PC-3 (cell line): ENCODE measurements around the gene ETFB. TPM values are rescaled to one million over a fixed set of nuclear protein-coding genes. Genes with fewer than 3 reads are reported as not detected.
A peak's percentile ranks its signal among the peaks of the same experiment; 100 is the strongest.

Experiments used
- ATAC-seq: fragments of 200-7000 bp; cut with Tn5 transposase; 2 replicates; pipeline ENCODE4 v1.9.1; 2020; ENCODE audit warnings: mild to moderate bottlenecking, moderate library complexity
- BruUV-seq: library from RNA; stranded (reverse); fragments of 400-500 nt; replicated peaks from 2 replicates; lab custom pipeline; 2021; lab: Mats Ljungman, UMichigan
- CTCF ChIA-PET: fragments of 300-600 bp; sonication (Branson Sonifier 250); formaldehyde crosslinking; loops from one replicate; lab custom pipeline; 2022; ENCODE audit warnings: antibody characterized with exemption; lab: Charles Lee
- POLR2A ChIA-PET: fragments of 300-600 bp; sonication (Branson Sonifier 250); formaldehyde crosslinking; loops from one replicate; lab custom pipeline; 2022; ENCODE audit warnings: antibody characterized with exemption; ENCODE audit not compliant: unreplicated experiment; lab: Charles Lee
- DNase-seq: peaks from one replicate; pipeline ENCODE4 v3.0.0-alpha.2; 2015
- H2AFZ ChIP-seq: fragments of 300-600 bp; sonication (generic); 2 replicates; pipeline ENCODE4 v1.6.0; 2016; ENCODE audit warnings: antibody characterized with exemption, low read length
- H3F3A ChIP-seq: fragments of 300-600 bp; sonication (generic); one replicate; pipeline ENCODE4 v1.6.0; 2017; ENCODE audit warnings: antibody characterized with exemption, low read length, control low read depth, mild to moderate bottlenecking; ENCODE audit not compliant: unreplicated experiment
- H3K27ac ChIP-seq: fragments of 300-600 bp; sonication (generic); 2 replicates; pipeline ENCODE4 v1.5.1; 2016; ENCODE audit warnings: mild to moderate bottlenecking, low read length
- H3K27me3 ChIP-seq: fragments of 300-600 bp; sonication (generic); 2 replicates; pipeline ENCODE4 v1.6.1; 2016; ENCODE audit warnings: low read length, mixed read lengths
- H3K36me3 ChIP-seq: fragments of 300-600 bp; sonication (generic); 2 replicates; pipeline ENCODE4 v1.6.1; 2016; ENCODE audit warnings: low read depth, mixed run types, low read length, mixed read lengths
- H3K4me1 ChIP-seq: fragments of 300-600 bp; sonication (generic); 2 replicates; pipeline ENCODE4 v1.5.1; 2016; ENCODE audit warnings: low read length; ENCODE audit not compliant: insufficient read depth
- H3K4me2 ChIP-seq: fragments of 300-600 bp; sonication (generic); 2 replicates; pipeline ENCODE4 v1.6.0; 2016; ENCODE audit warnings: low read length
- H3K4me3 ChIP-seq: fragments of 300-600 bp; sonication (generic); 2 replicates; pipeline ENCODE4 v1.5.1; 2016; ENCODE audit warnings: mild to moderate bottlenecking, low read length, mixed read lengths
- H3K79me2 ChIP-seq: fragments of 300-600 bp; sonication (generic); 2 replicates; pipeline ENCODE4 v1.6.1; 2017; ENCODE audit warnings: low read length, mixed read lengths
- H3K9ac ChIP-seq: fragments of 300-600 bp; sonication (generic); 2 replicates; pipeline ENCODE4 v1.6.0; 2016; ENCODE audit warnings: mild to moderate bottlenecking, low read length
- H3K9me2 ChIP-seq: fragments of 300-600 bp; sonication (generic); replicated peaks from 2 replicates; pipeline ENCODE4 v1.6.1; 2016; ENCODE audit warnings: mixed run types, low read length, mixed read lengths
- H3K9me3 ChIP-seq: fragments of 300-600 bp; sonication (generic); 2 replicates; pipeline ENCODE4 v1.6.1; 2016; ENCODE audit warnings: low read length, mixed read lengths
- H4K20me1 ChIP-seq: fragments of 300-600 bp; sonication (generic); 2 replicates; pipeline ENCODE4 v1.6.1; 2016; ENCODE audit warnings: low read length, mixed read lengths
- EZH2 ChIP-seq: fragments of 300-600 bp; sonication (generic); IDR thresholded peaks from one replicate; pipeline ENCODE4 v1.6.1; 2017; ENCODE audit warnings: antibody characterized with exemption, mild to moderate bottlenecking, low read length; ENCODE audit not compliant: unreplicated experiment
- EZH2phosphoT487 ChIP-seq: fragments of 300-600 bp; sonication (generic); IDR thresholded peaks from 2 replicates; pipeline ENCODE4 v1.6.1; 2018; ENCODE audit warnings: mild to moderate bottlenecking, antibody characterized with exemption, low read length, borderline replicate concordance
- intact Hi-C: fragments of 100-400 bp; cut with micrococcal nuclease; formaldehyde crosslinking; loops from 2 replicates; pipeline ENCODE4 v1.9.0; 2023
- total RNA-seq: library from RNA; depleted of rRNA; stranded (reverse); fragments of >200 nt; gene quantifications from 2 replicates; pipeline ENCODE4 v1.2.3, GENCODE V29; 2014
- TF ChIP-seq, protein P1 (sequence below): fragments of 300-600 bp; sonication (generic); conservative IDR thresholded peaks from 2 replicates; pipeline ENCODE4 v1.5.1; 2017; ENCODE audit warnings: antibody characterized with exemption, low read depth, mild to moderate bottlenecking, low read length

ETFB gene
- total RNA-seq, 1 experiment from 2014 or later: 249 TPM

DNA sequence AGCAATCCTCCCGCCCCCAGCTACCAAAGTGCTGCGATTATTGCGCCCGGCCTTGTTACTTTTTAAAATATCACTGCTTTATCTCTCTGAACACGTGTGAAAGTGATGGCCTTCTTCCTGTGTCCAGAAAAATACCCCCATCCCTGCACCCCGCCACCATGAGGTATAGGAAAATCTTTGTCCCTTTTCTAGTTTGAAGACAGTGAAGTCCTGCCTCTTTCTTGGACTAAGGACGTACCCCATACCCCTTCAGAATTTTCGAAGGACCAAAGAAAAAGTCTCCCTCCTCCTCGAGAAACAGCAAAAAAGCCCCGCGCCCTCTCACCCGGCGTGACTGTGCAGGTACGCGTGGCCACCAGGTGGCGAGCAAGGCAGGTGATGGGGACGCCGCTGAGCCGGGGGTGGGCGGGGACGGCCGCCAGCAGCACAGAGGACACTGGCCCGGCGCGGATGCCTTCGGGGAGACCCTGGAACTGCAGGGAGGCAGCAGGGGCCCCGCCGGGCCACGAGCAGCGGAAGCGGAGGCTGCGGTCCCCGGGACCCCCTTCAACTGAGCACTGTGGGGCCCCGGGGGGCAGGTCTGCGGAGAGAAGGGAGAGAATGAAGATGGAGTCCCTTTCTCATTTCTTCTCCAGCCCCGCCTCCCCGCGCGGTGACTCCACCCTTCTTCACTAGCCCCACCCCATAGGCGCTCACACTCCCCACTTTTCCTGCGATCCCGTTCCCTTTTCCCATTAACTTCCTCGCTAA is 27.4 kb downstream of the ETFB start:
- CTCF ChIA-PET: interaction anchor here (1.3 to 1.4 kb wide), 3 partner anchors 21 to 318 kb away, joined by 6 to 12 read pairs (median 9); no protein-coding TSS in a partner anchor
- POLR2A ChIA-PET: interaction anchor here (0.5 to 1.4 kb wide), 2 partner anchors 19 to 29 kb away, joined by 16 to 26 read pairs; no protein-coding TSS in a partner anchor
- Histone ChIP-seq H3K36me3 (no peaks in the 10 kb centered on the region), H3K9ac (peak overlapping the region; percentile 34), H3K4me1 (peaks cover 16% of the 10 kb centered on the region; the same call in 1 of the 2 replicates), H3K9me3 (no peaks in the 10 kb centered on the region), H3F3A (no peaks in the 10 kb centered on the region), H4K20me1 (no peaks in the 10 kb centered on the region), H3K9me2 (no peaks in the 10 kb centered on the region), H3K27me3 (no peaks in the 10 kb centered on the region), H2AFZ (peak overlapping the region; percentile 95), H3K4me3 (peak overlapping the region; percentile 72), H3K4me2 (peak overlapping the region; percentile 88), H3K79me2 (no peaks in the 10 kb centered on the region), H3K27ac (peak overlapping the region; percentile 14; the same call in 1 of the 2 replicates)
- intact Hi-C loops: loop anchor here (1.0 to 5.0 kb wide), 7 partner anchors 29 to 319 kb away; partner anchors contain the start of gene ZNF175
- DNase-seq (peak; percentile 88), ATAC-seq (peak; percentile 76)
- no TSS peak for BruUV-seq
- TF ChIP-seq, protein P1, sequence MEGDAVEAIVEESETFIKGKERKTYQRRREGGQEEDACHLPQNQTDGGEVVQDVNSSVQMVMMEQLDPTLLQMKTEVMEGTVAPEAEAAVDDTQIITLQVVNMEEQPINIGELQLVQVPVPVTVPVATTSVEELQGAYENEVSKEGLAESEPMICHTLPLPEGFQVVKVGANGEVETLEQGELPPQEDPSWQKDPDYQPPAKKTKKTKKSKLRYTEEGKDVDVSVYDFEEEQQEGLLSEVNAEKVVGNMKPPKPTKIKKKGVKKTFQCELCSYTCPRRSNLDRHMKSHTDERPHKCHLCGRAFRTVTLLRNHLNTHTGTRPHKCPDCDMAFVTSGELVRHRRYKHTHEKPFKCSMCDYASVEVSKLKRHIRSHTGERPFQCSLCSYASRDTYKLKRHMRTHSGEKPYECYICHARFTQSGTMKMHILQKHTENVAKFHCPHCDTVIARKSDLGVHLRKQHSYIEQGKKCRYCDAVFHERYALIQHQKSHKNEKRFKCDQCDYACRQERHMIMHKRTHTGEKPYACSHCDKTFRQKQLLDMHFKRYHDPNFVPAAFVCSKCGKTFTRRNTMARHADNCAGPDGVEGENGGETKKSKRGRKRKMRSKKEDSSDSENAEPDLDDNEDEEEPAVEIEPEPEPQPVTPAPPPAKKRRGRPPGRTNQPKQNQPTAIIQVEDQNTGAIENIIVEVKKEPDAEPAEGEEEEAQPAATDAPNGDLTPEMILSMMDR: peak; percentile 98
- no peak for TF ChIP-seq EZH2

DNA sequence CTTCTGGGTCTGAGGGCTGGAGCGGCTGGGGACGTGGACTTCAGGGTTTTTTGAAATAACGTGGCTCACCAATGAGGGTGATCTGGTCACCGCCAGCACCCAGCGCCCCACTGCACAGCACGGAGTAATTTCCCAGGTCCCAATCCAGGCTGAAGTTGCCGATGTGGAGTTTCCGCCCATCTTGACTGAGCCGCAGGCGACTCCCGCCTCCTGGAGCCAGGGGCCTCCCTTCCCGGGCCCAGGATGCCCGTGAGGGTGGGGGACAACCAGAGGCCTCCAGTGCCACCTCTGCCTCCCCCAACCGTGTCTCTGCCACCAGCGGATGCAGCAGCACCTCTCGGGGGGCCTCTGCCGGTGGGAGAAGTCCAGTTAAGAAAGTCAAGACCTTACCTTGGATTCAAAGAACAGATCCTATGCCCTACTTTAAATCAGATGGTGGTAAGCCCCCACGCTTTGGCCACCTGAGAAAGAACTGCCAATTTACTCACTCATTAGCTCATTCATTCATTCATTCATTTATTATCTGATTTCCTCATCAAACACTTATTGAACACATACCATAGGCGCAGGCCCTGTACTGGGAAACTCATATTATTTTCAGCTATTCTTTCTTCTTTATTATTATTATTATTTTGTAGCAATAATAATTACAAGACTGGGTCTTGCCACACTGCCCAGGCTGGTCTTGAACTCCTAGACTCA is 28.2 kb downstream of the ETFB start:
- Histone ChIP-seq H3K9me2 (no peaks in the 10 kb centered on the region), H3K4me1 (peaks cover 16% of the 10 kb centered on the region; the same call in 1 of the 2 replicates), H3K4me3 (peak overlapping the region; percentile 72; the same call in 1 of the 2 replicates), H3K79me2 (no peaks in the 10 kb centered on the region), H3K27me3 (no peaks in the 10 kb centered on the region), H3F3A (no peaks in the 10 kb centered on the region), H3K36me3 (no peaks in the 10 kb centered on the region), H3K27ac (no peak overlapping the region), H2AFZ (peak overlapping the region; percentile 95), H3K9me3 (no peaks in the 10 kb centered on the region), H4K20me1 (no peaks in the 10 kb centered on the region), H3K4me2 (peak overlapping the region; percentile 88), H3K9ac (peak overlapping the region; percentile 34; the same call in 1 of the 2 replicates)
- BruUV-seq: TSS peak; percentile 44
- DNase-seq: no peak
- CTCF ChIA-PET: no interaction called here
- POLR2A ChIA-PET: interaction anchor here (0.5 kb wide), 1 partner anchor 20 kb away, joined by 16 read pairs; no protein-coding TSS in a partner anchor
- intact Hi-C loops: loop anchor here (5.0 kb wide), 1 partner anchor 179 kb away; no protein-coding TSS in a partner anchor
- TF ChIP-seq, protein P1: no peak
- no peak for TF ChIP-seq EZH2phosphoT487
- TF ChIP-seq EZH2: no peak
- ATAC-seq: no peak
